ENCODE measurements around the gene PPP1R14D. TPM values are rescaled to one million over a fixed set of nuclear protein-coding genes. Genes with fewer than 3 reads are reported as not detected.

PPP1R14D gene
- total and polyA plus RNA-seq, 2 experiments from 2014 or later, result not detected

DNA sequence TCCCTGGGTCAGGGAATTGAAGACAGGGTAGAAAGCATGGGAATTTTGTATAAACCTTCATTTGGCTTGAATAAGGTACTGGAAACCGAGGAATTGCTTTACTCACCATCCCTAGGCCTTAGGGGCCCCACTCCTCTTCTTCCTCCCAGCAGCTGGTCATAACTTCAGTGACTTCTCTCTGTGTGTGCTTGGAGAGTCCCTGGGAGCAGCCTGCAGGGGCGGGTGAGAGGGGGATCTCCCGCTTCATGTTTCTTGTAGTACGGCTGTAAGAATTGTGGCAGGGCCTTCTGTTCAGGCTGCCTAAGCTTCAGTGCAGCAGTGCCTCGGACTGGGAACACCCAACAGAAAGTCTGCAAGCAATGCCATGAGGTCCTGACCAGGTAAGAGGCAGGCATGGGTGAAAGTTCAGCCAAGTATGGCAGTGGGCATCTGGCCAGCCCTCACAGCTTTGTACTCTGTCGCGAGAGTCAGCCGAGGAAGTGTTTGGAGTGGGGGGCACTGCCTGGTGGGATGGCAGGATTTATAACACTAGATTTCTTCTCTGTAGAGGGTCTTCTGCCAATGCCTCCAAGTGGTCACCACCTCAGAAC is 19.6 kb downstream of the PPP1R14D start (continued):
- TF ChIP-seq, protein P1, sequence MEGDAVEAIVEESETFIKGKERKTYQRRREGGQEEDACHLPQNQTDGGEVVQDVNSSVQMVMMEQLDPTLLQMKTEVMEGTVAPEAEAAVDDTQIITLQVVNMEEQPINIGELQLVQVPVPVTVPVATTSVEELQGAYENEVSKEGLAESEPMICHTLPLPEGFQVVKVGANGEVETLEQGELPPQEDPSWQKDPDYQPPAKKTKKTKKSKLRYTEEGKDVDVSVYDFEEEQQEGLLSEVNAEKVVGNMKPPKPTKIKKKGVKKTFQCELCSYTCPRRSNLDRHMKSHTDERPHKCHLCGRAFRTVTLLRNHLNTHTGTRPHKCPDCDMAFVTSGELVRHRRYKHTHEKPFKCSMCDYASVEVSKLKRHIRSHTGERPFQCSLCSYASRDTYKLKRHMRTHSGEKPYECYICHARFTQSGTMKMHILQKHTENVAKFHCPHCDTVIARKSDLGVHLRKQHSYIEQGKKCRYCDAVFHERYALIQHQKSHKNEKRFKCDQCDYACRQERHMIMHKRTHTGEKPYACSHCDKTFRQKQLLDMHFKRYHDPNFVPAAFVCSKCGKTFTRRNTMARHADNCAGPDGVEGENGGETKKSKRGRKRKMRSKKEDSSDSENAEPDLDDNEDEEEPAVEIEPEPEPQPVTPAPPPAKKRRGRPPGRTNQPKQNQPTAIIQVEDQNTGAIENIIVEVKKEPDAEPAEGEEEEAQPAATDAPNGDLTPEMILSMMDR (conservative IDR thresholded peaks at IDR 0.05; ENCODE audit: low read depth in 2 of 2), result no peak
- TF ChIP-seq, protein P2, sequence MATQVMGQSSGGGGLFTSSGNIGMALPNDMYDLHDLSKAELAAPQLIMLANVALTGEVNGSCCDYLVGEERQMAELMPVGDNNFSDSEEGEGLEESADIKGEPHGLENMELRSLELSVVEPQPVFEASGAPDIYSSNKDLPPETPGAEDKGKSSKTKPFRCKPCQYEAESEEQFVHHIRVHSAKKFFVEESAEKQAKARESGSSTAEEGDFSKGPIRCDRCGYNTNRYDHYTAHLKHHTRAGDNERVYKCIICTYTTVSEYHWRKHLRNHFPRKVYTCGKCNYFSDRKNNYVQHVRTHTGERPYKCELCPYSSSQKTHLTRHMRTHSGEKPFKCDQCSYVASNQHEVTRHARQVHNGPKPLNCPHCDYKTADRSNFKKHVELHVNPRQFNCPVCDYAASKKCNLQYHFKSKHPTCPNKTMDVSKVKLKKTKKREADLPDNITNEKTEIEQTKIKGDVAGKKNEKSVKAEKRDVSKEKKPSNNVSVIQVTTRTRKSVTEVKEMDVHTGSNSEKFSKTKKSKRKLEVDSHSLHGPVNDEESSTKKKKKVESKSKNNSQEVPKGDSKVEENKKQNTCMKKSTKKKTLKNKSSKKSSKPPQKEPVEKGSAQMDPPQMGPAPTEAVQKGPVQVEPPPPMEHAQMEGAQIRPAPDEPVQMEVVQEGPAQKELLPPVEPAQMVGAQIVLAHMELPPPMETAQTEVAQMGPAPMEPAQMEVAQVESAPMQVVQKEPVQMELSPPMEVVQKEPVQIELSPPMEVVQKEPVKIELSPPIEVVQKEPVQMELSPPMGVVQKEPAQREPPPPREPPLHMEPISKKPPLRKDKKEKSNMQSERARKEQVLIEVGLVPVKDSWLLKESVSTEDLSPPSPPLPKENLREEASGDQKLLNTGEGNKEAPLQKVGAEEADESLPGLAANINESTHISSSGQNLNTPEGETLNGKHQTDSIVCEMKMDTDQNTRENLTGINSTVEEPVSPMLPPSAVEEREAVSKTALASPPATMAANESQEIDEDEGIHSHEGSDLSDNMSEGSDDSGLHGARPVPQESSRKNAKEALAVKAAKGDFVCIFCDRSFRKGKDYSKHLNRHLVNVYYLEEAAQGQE (IDR thresholded peaks at IDR 0.05; ENCODE audit: unreplicated experiment), result no peak
- TF ChIP-seq, protein P3, sequence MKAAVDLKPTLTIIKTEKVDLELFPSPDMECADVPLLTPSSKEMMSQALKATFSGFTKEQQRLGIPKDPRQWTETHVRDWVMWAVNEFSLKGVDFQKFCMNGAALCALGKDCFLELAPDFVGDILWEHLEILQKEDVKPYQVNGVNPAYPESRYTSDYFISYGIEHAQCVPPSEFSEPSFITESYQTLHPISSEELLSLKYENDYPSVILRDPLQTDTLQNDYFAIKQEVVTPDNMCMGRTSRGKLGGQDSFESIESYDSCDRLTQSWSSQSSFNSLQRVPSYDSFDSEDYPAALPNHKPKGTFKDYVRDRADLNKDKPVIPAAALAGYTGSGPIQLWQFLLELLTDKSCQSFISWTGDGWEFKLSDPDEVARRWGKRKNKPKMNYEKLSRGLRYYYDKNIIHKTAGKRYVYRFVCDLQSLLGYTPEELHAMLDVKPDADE (IDR thresholded peaks at IDR 0.05), result no peak
- TF ChIP-seq ZNF331 (CRISPR knock-in tag; IDR thresholded peaks at IDR 0.05; ENCODE audit: low read depth), result no peak
- no peak for TF ChIP-seq ZNF114 (CRISPR knock-in tag; IDR thresholded peaks at IDR 0.05)

DNA sequence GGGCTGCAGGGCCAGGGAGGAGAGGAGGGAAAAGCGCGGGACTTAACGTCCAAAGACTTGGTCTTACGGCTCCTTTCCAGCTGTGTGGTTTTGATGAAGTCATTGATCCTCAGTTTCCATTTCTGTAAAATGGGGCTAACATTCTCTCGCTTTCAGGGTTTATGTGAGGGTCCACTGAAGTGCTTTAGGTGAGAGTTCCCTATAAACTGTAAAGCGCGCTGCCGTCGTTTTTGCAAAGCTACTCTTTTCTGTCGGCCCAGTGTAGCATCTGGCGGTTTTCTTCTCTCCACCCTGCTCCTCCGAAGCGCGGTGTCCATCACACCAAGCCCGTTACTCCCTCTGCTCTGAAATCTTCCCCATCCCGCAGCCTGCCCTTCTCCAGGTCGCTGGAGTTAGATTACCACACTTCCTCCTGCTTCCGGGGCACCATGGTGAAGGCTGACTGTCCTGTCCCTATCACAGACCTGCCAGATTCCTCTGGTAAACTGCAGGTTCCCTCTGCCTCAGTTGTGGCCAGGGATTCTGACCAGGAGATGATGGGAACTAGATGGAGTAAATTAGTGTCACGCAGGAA is 20.5 kb downstream of the PPP1R14D start:
- DNase-seq (ENCODE audit: low spot score), result no peak
- no peaks in the 10 kb centered on the region for H3K9me2 ChIP-seq (ENCODE audit: insufficient read depth)
- H4K20me1 ChIP-seq (replicated peaks; ENCODE audit: insufficient read depth), result no peaks in the 10 kb centered on the region; the same call in 1 of the 2 replicates
- H2AFZ ChIP-seq, result peak overlapping the region; percentile 99
- H3F3A ChIP-seq (replicated peaks; ENCODE audit: low read depth), result peaks cover 8% of the 10 kb centered on the region; the same call in 1 of the 2 replicates
- H3K27me3 Mint-ChIP-seq (ENCODE audit: insufficient read depth, low read depth, poor library complexity), result peaks cover 13% of the 10 kb centered on the region
- no peak for ATAC-seq
- no peaks in the 10 kb centered on the region for H3K9me3 Mint-ChIP-seq
- no peak overlapping the region for H3K27ac ChIP-seq (ENCODE audit: low read depth)
- peaks cover 8% of the 10 kb centered on the region; the same call in 1 of the 2 replicates for H3K4me1 ChIP-seq (ENCODE audit: insufficient read depth)
- H3K36me3 Mint-ChIP-seq (ENCODE audit: low read depth), result no peaks in the 10 kb centered on the region; the same call in 2 of the 3 replicates
- peak overlapping the region; percentile 94 for H3K4me3 ChIP-seq
- TF ChIP-seq, protein P4, sequence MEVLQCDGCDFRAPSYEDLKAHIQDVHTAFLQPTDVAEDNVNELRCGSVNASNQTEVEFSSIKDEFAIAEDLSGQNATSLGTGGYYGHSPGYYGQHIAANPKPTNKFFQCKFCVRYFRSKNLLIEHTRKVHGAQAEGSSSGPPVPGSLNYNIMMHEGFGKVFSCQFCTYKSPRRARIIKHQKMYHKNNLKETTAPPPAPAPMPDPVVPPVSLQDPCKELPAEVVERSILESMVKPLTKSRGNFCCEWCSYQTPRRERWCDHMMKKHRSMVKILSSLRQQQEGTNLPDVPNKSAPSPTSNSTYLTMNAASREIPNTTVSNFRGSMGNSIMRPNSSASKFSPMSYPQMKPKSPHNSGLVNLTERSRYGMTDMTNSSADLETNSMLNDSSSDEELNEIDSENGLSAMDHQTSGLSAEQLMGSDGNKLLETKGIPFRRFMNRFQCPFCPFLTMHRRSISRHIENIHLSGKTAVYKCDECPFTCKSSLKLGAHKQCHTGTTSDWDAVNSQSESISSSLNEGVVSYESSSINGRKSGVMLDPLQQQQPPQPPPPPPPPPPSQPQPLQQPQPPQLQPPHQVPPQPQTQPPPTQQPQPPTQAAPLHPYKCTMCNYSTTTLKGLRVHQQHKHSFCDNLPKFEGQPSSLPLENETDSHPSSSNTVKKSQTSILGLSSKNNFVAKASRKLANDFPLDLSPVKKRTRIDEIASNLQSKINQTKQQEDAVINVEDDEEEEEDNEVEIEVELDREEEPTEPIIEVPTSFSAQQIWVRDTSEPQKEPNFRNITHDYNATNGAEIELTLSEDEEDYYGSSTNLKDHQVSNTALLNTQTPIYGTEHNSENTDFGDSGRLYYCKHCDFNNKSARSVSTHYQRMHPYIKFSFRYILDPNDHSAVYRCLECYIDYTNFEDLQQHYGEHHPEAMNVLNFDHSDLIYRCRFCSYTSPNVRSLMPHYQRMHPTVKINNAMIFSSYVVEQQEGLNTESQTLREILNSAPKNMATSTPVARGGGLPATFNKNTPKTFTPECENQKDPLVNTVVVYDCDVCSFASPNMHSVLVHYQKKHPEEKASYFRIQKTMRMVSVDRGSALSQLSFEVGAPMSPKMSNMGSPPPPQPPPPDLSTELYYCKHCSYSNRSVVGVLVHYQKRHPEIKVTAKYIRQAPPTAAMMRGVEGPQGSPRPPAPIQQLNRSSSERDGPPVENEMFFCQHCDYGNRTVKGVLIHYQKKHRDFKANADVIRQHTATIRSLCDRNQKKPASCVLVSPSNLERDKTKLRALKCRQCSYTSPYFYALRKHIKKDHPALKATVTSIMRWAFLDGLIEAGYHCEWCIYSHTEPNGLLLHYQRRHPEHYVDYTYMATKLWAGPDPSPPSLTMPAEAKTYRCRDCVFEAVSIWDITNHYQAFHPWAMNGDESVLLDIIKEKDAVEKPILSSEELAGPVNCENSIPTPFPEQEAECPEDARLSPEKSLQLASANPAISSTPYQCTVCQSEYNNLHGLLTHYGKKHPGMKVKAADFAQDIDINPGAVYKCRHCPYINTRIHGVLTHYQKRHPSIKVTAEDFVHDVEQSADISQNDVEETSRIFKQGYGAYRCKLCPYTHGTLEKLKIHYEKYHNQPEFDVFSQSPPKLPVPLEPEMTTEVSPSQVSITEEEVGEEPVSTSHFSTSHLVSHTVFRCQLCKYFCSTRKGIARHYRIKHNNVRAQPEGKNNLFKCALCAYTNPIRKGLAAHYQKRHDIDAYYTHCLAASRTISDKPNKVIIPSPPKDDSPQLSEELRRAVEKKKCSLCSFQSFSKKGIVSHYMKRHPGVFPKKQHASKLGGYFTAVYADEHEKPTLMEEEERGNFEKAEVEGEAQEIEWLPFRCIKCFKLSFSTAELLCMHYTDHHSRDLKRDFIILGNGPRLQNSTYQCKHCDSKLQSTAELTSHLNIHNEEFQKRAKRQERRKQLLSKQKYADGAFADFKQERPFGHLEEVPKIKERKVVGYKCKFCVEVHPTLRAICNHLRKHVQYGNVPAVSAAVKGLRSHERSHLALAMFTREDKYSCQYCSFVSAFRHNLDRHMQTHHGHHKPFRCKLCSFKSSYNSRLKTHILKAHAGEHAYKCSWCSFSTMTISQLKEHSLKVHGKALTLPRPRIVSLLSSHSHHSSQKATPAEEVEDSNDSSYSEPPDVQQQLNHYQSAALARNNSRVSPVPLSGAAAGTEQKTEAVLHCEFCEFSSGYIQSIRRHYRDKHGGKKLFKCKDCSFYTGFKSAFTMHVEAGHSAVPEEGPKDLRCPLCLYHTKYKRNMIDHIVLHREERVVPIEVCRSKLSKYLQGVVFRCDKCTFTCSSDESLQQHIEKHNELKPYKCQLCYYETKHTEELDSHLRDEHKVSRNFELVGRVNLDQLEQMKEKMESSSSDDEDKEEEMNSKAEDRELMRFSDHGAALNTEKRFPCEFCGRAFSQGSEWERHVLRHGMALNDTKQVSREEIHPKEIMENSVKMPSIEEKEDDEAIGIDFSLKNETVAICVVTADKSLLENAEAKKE (CRISPR knock-in tag; IDR thresholded peaks at IDR 0.05), result no peak
- TF ChIP-seq CREB1 (CRISPR knock-in tag; IDR thresholded peaks at IDR 0.05; ENCODE audit: low read depth), result peak; percentile 24; the same call in 1 of the 2 replicates
- H3K27me3 ChIP-seq (ENCODE audit: insufficient read depth), result no peaks in the 10 kb centered on the region
- peak overlapping the region; percentile 90 for H3K27ac Mint-ChIP-seq
- H3K36me3 ChIP-seq (ENCODE audit: insufficient read depth), result no peaks in the 10 kb centered on the region
- H3K79me2 ChIP-seq (replicated peaks; ENCODE audit: insufficient read depth), result peaks cover 22% of the 10 kb centered on the region
- peak overlapping the region; percentile 78 for H3K4me2 ChIP-seq
- H3K4me3 Mint-ChIP-seq, result peak overlapping the region; percentile 99
- H3K4me1 Mint-ChIP-seq, result peaks cover 16% of the 10 kb centered on the region

Data from GM23338 (cell line).